NCI-H2171 (cell line): ENCODE data around the gene DCAF10.
"Not testable (repeated sequence)": the region's sequence is repeated elsewhere in the genome, so short reads cannot be mapped to it uniquely, and the experiment has no call there.

Source experiments
- DNase-seq: peaks from one replicate; lab custom pipeline; 2025; lab: John Stamatoyannopoulos, UW

The DCAF10 gene

GRCh38 chr9:37862530-37862929, 61.9 kb downstream of the DCAF10 start:
- DNase-seq, result no peak

GRCh38 chr9:37870081-37870798, 69.6 kb downstream of the DCAF10 start:
- no peak for DNase-seq

GRCh38 chr9:37870799-37871176, 70.2 kb downstream of the DCAF10 start:
- no peak for DNase-seq

DNA sequence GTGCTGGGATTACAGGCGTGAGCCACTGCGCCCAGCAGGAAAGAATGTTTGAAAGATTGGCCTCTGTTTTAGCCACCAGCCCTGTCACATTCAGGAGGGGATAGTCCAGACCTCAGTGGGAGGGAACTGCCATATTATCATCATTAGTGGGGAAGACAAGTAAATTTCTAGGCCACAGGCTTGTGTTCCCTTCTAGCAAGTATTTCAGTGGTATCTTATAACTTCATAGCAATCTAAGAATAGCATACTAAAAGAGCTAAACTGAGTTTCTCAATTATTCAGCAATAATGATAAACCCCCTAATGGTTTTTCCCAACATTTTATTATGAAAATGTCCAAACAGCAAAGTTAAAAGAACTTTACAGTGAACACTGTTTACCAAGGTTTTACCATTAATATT, 73.4 kb downstream of the DCAF10 start:
- DNase-seq, result no peak

- no peak for DNase-seq
Observed at GRCh38 chr9:37876376-37876775, 75.8 kb downstream of the DCAF10 start.

DNA sequence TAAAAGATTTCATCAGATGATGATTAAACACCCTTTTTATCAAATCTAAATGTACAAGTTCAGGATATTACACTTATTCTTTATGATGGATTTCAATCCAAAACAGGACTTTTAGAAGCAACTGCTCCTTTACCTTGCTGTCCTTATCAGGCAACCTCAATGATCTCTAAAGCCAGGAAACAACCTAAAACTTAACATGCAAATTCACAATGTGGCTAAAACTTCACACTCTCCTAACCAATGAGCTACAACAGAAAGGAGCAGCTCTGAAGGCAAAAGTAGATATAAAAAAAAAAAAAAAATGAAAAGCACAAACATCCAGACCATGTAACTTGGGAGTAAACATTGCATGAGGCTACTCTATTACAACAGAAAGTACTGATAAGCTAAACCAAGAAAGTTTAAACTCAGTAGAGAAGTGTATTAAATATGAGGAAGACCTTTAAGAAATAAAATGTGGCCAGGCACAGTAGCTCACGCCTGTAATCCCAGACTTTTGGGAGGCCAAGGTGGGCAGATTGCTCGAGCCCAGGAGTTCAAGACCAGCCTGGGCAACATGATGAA, 80.4 kb downstream of the DCAF10 start:
- no peak for DNase-seq

DNA sequence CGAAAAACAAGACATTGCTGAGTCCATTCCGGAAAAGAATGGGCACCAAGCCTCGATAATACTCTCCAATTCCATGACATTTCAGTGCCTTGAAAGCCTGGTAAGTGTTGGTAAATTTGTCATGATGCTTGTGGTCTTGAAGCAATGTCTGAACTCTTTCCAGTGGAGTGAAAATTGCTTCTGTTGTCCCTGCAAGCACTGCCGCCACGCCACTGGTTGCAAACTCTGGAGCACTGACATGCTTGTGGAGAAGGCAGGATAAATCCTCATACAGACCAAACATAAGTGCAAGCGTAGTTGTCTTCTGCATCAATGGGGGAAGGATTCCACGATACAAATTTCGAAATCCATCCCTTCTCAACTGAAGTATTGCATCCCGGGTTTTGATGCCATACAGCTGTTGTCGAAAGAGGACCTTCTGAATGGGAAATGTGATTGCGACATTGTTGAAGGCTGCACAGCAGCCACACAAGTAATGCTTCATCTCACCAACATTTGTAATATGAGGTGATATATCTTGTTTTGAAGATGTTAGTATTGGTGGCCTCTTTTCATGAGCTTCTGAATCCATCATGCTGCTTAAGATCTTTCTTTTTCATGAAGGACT, 87.5 kb downstream of the DCAF10 start:
- DNase-seq, result not testable (repeated sequence)

GRCh38 chr9:37889536-37889935, 88.9 kb downstream of the DCAF10 start:
- DNase-seq, result no peak

DNA sequence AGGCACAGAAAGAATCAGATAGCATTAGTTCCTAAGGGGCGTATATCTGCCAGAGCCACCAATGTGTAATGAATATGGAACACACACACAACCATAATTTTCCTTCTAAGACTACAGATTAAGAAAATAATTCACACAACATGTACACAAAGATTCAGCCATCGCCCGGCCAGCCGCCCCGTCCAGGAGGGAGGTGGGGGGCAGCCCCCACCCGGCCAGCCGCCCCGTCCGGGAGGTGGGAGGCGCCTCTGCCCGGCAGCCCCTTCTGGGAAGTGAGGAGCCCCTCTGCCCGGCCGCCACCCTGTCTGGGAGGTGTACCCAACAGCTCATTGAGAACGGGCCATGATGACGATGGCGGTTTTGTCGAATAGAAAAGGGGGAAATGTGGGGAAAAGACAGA, 90.4 kb downstream of the DCAF10 start:
- DNase-seq, result not testable (repeated sequence)

DNA sequence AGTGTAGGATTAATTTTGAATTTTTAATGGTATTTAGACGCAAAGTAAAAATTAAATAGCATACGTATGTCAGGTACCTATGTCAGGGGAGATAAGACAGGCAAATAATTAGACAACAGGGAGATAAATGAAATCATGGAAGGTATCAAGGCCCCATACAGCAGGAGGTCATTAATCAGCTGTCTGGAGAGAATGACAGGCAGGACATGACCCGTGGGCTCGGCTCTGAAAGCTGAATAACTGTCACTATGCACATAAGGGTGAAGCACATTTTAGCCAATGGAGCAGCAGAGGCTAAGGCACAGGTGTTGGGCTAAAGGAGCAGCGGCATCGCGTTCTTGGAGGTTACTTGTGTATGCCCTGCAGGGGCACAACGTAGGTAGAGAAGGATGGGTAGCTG, 91.5 kb downstream of the DCAF10 start:
- DNase-seq, result no peak

- no peak for DNase-seq
Observed at GRCh38 chr9:37897665-37898064, 97.1 kb downstream of the DCAF10 start.

DNA sequence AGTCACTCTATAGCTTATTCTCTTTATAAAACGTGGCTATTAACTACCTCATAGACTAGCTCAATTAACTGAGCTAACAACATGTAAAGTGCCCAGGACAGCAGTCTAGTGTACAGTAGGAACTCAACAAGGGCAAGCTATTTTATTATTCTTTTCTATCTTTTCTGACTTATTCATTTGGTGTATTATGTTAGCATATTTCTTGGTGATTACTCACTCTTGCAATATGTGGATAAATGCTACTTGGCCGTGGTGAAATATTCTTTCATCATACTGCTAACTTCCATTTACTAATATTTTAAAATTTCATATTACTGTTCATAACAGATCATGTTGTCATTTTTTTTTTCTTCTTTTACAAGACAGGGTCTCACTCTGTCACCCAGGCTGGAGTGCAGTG, 98.4 kb downstream of the DCAF10 start:
- DNase-seq, result no peak

GRCh38 chr9:37902131-37902530, 101.5 kb downstream of the DCAF10 start:
- DNase-seq, result no peak

DNA sequence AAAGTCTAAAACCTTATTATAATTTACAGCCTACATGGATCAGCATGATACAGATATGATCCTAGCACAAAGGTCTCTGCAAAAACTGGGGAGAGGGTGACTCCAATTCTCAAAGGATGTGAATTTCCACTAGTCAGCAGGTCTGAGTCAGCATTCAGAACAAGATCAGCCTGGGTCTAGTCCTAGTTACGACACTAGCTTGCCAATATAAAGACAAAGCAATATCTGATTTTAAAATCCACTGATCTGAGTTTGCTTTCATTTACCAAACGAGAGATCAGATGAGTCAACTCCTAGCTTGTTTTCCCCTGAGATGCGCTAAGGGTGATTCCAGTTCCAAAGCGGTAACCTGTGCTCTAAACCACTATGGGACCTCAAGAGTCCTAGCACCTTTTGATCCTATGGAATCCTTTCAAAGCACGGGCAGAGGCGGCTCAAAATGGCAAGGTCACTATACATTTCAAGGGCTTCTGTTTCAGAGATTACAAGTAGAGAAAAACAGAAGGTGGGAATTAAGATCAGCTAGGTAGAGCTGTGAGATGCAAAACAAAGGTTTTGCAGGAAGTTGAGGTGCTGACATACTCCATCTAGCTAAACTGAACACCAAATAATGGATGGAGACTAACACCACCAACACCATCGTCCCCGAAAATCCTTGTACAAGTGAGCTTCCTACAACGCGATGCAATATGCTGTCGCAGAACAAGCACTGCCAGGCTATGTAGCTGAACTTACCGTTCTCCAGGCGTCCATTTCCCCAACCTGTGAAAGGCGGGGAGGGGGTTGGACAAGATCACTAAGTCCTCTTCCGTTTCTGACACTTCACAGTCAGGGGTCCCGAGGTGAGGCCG, 102.4 kb downstream of the DCAF10 start:
- DNase-seq, result no peak

- peak; percentile 84 for DNase-seq
Observed at GRCh38 chr9:37903647-37904444, 103.2 kb downstream of the DCAF10 start, which contains the start of gene SLC25A51. Gene SLC25A51, minus strand, starts transcription at chr9:37904127. Its CDS starts 15,577 bp downstream, at chr9:37888550.

GRCh38 chr9:37904445-37905130, 104.0 kb downstream of the DCAF10 start:
- DNase-seq, result no peak

- no peak for DNase-seq
Observed at GRCh38 chr9:37905131-37905505, 104.5 kb downstream of the DCAF10 start.

DNA sequence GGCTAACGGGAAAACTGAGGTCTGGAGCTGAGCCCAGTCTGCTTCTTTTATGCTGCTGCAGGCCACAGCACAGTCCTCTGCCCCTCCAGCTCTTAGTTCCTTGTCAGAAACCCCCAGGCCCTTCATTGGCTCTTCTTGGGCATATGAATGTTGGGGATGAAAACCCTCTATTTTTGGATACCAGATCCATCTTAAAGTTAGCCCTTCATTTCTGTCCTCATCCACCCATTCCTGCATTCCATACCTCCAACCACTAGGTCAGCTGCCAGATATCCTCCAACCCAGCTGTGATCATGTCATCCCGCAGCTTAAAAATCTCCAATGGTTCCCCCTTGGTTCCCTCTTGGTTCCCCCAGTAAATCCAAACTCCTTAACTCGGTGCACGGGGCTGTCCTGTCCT, 105.2 kb downstream of the DCAF10 start:
- DNase-seq, result no peak

- DNase-seq, result no peak
Observed at GRCh38 chr9:37906312-37907239, 106.0 kb downstream of the DCAF10 start.

- DNase-seq, result no peak
Observed at GRCh38 chr9:37908283-37908682, 107.7 kb downstream of the DCAF10 start.
